ENCODE data around the gene CALY.
A peak's percentile ranks its signal among the peaks of the same experiment; 100 is the strongest.

Gene CALY

GRCh38 chr10:133286366-133286765 lies 50.3 kb downstream of the CALY start:
- no peak for DNase-seq (ENCODE audit: low spot score)

- DNase-seq (ENCODE audit: low spot score), result no peak
These were observed 51.5 kb downstream of the CALY start for GRCh38 chr10:133285217-133285616.

GRCh38 chr10:133283931-133284330 lies 52.8 kb downstream of the CALY start:
- no peak for DNase-seq (ENCODE audit: low spot score)

GRCh38 chr10:133282846-133283390 lies 53.8 kb downstream of the CALY start:
- no peak for DNase-seq (ENCODE audit: low spot score)

GRCh38 chr10:133281628-133282372 lies 54.9 kb downstream of the CALY start:
- DNase-seq (ENCODE audit: low spot score), result no peak

GRCh38 chr10:133281084-133281483 lies 55.6 kb downstream of the CALY start:
- no peak for DNase-seq (ENCODE audit: low spot score)

GRCh38 chr10:133280391-133281059 lies 56.2 kb downstream of the CALY start:
- DNase-seq (ENCODE audit: low spot score), result no peak

- DNase-seq (ENCODE audit: low spot score), result no peak
These were observed 57.1 kb downstream of the CALY start for GRCh38 chr10:133279326-133280226.

- peak; percentile 75 for DNase-seq (ENCODE audit: low spot score)
These were observed 58.0 kb downstream of the CALY start for GRCh38 chr10:133278577-133279265.

GRCh38 chr10:133277993-133278576 lies 58.6 kb downstream of the CALY start:
- no peak for DNase-seq (ENCODE audit: low spot score)

- no peak for DNase-seq (ENCODE audit: low spot score)
These were observed 59.3 kb downstream of the CALY start for GRCh38 chr10:133277277-133277992.

- peak; percentile 64 for DNase-seq (ENCODE audit: low spot score)
These were observed 60.1 kb downstream of the CALY start, which contains the start of gene ADAM8 for GRCh38 chr10:133276435-133277201. ADAM8 (minus strand) TSS chr10:133276868; CDS start chr10:133276817, 51 bp downstream.

- no peak for DNase-seq (ENCODE audit: low spot score)
These were observed 60.6 kb downstream of the CALY start for GRCh38 chr10:133276100-133276434.

GRCh38 chr10:133275684-133276092 lies 61.0 kb downstream of the CALY start:
- peak; percentile 46 for DNase-seq (ENCODE audit: low spot score)

GRCh38 chr10:133274751-133275683 lies 61.7 kb downstream of the CALY start:
- peak; percentile 84 for DNase-seq (ENCODE audit: low spot score)
